IPS DF 4.7 (cell line): ENCODE data around the gene HACD3.

ENCODE experiments used
- DNase-seq: peaks from one replicate; pipeline ENCODE4 v3.0.0-alpha.2; 2013; ENCODE audit warnings: low spot score; ENCODE audit errors: extremely low read depth

Gene HACD3, protein sequence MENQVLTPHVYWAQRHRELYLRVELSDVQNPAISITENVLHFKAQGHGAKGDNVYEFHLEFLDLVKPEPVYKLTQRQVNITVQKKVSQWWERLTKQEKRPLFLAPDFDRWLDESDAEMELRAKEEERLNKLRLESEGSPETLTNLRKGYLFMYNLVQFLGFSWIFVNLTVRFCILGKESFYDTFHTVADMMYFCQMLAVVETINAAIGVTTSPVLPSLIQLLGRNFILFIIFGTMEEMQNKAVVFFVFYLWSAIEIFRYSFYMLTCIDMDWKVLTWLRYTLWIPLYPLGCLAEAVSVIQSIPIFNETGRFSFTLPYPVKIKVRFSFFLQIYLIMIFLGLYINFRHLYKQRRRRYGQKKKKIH

GRCh38 chr15:65530318-65531111, at the start of gene HACD3:
HACD3 (plus strand) TSS chr15:65530463; CDS start chr15:65530632, 169 bp downstream.
- DNase-seq, result peak; percentile 36

DNA sequence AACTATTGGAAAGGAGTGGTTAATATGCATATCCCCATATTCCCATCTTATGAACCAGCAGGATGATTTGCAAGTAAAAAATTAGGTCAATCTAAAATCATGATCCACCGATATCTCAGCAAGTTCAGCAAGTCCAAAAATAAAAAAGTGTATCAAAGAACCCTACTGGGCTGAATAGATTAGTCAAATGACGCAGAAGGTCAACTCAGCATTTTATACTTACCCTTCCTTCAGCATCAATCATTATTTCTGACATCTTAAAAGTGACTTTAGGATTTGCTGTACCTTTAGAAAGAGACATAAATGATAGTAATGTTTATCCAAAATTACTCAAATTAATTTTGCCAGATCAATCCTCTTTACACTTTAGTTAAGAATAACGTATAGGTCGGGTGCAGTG, 45.4 kb upstream of the HACD3 start:
- DNase-seq, result no peak

- no peak for DNase-seq
Observed at GRCh38 chr15:65494076-65494475, 36.2 kb upstream of the HACD3 start.

GRCh38 chr15:65509321-65509720, 20.9 kb upstream of the HACD3 start:
- no peak for DNase-seq

DNA sequence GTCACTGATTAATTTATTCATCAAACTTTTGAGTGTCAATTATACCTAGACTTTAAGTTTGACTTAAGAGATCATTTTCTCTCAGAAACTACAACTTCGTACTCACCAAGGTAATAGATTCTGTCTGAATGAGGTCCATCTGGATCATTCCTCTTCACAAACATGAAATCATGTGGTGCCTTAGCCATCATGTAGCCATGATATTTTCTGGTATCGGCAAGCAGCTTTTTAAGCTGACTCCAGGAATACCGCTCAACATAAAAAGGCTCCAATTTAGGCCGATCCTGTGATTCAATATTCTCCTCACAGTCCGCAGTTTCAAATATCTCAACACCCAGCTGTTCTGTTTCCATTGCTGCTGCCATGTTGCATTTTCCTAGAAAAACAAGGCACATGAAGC, 18.1 kb upstream of the HACD3 start:
- DNase-seq, result no peak

- DNase-seq, result no peak
Observed at GRCh38 chr15:65512807-65513416, 17.4 kb upstream of the HACD3 start.

DNA sequence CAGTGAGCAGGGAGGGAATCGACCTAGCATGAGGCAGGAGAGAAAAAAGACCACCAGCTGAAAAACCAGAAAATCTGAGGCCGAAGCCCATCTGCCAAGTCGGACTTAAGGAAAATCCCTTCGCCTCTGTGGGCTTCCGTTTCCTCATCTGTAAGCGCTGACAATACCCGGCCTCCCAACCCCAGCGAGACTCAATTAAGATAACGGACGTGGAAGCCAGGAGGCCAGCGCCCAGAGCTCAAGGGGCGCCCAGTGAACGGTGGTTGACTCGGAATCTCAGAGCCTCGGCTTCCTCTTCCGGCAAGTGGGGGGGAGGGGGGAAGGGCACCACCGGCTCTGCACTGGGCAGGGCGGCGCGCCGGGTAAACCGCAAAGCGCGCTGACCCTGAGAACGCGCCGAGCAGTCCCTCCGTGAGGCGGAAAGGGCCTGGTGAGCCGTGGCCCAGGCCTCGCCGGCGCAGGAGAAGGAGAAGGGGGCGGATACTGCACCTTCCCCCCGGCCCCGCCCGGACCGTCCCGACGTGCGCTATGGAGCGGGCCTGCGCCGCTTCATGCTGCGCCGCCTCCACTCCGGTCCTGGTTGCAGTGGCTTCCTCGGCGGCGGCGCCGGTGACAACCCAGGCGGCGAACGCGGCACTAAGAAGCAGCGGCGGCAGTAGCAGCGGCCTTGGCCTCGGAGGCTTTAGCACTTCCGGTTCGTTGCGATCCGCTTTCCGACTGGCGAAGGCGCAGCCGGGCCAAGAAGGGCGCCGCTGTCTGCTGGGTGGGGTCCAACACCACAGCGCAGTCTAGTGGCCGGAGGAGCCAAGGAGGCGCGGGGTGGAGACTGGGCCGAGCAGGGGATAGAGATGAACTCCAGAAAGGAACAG, 13.0 kb upstream of the HACD3 start, which contains the start of gene DPP8:
DPP8 (minus strand) TSS at position 693 of the 869 bp plus-strand sequence. CDS start 5,136 bp downstream, outside the sequence.
- peak; percentile 87 for DNase-seq

GRCh38 chr15:65517866-65518207, 12.4 kb upstream of the HACD3 start:
- no peak for DNase-seq

DNA sequence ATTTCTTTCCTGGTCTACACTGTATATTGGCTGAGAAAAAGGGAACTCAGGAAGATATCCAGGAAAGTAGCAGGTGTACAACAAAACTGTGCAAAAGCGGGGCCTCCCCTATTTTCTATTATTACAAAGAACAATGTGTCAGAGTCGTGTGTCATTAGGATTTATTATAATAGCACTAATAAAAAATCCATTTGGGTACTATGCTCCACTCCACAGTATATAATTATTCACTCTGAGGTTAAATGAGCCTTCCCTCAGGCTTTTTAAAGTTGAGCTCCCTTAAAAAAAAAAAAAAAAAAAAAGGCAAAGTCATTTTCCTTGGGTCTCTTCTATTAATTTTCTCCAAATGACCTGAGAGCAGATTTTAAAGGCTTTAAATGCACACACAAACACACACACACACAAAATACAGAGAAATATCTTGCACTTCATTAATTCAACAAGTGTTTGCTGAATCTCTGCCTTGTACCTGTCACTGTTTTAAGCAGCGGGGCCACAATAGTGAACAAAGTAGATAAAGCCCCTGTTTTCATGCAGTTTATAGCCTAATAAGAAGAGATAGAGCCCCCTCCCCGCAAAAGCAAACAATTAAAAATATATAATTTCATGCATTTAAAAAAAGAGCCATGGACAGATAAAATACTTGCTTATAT, 11.5 kb upstream of the HACD3 start:
- no peak for DNase-seq

- no peak for DNase-seq
Observed at GRCh38 chr15:65521350-65521749, 8.9 kb upstream of the HACD3 start.

- no peak for DNase-seq
Observed at GRCh38 chr15:65524226-65524625, 6.0 kb upstream of the HACD3 start.

DNA sequence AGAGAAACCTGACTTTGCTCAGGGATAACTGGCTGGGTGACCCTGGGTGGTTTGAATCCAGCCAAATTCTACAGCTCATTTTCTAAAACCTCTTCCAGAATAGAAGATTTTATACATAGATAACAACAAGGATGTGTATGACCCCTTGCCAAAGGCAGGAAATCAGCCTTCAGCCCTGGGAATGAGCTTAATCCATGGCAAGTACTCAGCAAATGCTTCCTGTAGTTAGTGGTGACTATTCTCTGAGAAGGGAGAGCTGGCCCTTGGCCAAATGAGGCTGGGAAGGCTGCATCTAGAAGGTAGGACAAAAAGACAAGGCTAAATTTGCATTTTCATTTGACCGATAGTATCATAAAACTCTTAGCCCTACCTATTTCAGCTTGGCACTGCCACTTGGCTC, 4.6 kb upstream of the HACD3 start:
- DNase-seq, result no peak

- no peak for DNase-seq
Observed at GRCh38 chr15:65528461-65529060, 1.7 kb upstream of the HACD3 start.

DNA sequence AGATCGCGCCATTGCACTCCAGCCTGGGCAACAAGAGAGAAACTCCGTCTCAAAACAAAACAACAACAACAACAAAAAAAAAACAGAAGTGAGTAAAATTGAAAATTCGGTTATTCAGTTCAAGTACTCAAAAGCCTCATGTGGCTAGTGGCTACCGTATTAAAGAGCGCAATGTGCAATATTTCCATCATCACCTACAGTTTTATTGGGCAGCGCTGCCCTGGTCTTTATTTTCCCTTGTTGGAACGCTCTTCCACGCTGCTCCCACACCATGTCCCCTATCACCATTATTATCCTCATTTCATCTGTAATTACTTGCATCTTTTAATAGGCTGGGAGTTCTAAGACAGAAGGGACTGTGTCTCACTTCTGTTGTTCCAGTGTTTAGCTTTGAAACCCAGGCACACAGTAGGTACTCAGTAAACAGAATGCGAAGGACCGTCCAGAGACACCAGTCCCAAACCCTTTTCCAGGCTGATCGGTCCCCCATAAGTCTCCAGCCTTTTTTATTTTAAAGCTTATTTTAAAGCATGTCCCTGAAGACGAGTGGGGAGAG, 423 bp upstream of the HACD3 start:
- no peak for DNase-seq

DNA sequence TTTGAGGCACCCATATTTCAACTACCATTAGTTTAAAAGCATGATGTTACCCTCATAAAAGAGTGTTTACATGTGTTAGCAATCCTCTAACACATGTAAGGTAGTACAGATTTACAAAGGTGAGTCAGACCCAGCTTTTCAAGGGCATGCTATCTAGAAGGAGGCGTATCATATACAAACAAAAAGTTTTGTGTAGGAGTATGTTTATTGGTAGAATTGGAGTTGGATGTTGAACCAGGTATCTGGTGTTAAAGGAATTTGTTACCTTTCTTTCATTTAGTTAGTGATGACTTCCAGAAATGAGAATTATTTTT, 2.4 kb downstream of the HACD3 start:
- no peak for DNase-seq

DNA sequence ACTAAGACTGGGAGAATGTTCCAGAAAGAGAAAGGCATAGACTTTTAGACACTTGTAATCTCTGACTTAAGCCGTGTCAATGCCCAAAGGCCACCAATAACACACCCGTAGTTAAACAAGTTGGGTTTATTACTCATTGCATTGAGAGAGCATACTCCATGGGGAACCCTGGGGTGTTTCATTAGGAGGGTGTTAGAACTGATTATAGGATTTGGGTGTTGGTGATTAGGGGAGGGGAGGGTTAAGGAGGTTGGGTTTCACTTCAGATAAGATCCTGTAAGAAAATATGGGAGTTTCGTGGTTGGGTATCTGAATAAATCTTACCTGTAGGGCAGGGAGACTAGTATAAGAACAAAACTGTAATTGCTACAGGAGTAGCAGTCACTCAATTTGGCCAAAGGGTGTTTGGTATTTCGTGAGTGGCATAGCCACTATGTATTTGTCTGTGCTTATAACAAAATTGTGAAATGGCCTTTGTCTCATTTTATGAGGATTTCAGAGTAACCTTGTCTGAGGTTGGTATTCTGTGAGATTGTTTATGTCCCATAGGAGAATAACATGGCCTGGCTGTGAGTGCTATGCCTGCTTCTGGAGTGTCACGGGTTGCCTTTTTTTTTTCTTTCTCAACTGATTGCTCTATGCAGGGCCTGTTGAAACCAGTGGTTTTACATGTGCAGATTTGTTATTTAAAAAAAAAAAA, 2.9 kb downstream of the HACD3 start:
- no peak for DNase-seq

GRCh38 chr15:65535192-65535591, 4.9 kb downstream of the HACD3 start:
- DNase-seq, result no peak

DNA sequence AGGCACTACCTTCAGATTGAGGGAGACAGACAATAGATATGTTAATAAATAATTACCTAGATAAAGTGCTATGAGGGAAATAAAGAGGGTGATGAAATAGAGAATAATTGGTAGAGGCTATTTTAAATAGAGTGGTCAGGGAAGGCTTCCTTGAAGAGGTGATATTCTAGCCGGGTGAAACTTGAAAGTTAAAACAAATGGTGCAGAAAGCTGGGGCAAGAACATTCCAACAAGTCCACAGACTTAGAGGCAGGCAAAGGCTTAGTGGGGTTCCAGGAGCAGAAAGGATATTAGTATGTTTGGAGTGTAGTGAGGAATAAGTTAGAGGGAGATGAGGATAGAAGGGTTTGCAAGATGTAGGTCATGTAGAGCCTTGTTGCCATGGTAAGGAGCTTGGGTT, 10.1 kb downstream of the HACD3 start:
- no peak for DNase-seq

DNA sequence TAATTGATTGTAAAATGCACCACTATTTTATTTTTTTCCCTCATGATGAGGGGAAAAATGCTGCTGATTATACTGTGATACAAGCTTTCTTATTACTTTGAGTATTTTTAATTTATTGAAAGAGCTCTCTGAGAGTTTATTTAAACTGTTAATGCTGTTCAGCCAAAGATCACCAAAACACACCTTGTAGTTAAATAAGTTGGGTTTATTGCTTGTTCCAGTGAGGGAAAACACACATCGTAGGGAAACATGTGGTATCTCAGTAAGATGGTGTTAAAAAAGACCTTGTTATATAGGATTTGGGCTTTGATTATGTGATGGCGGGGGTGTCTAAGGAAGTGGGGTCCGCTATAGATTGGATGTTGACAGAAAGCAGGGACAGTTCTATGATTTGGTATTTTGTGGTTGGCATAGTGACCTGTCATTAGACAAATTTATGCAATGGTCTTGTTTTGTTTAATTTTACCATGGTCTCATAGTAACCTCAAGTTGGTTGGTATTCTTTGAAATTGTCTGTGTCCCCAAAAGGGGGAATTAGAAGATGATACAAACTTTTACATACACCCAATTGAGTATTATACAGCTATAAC, 11.1 kb downstream of the HACD3 start:
- DNase-seq, result no peak
